ENCODE data around the gene AR.

- TF ChIP-seq POLR2A (IDR thresholded peaks at IDR 0.05; ENCODE audit: control extremely low read depth in 1 of 2, low read depth in 2 of 2, low read length in 2 of 2): no peak
- TF ChIP-seq, protein P1, sequence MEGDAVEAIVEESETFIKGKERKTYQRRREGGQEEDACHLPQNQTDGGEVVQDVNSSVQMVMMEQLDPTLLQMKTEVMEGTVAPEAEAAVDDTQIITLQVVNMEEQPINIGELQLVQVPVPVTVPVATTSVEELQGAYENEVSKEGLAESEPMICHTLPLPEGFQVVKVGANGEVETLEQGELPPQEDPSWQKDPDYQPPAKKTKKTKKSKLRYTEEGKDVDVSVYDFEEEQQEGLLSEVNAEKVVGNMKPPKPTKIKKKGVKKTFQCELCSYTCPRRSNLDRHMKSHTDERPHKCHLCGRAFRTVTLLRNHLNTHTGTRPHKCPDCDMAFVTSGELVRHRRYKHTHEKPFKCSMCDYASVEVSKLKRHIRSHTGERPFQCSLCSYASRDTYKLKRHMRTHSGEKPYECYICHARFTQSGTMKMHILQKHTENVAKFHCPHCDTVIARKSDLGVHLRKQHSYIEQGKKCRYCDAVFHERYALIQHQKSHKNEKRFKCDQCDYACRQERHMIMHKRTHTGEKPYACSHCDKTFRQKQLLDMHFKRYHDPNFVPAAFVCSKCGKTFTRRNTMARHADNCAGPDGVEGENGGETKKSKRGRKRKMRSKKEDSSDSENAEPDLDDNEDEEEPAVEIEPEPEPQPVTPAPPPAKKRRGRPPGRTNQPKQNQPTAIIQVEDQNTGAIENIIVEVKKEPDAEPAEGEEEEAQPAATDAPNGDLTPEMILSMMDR (IDR thresholded peaks at IDR 0.05; ENCODE audit: control extremely low read depth in 1 of 3, insufficient read depth in 1 of 3, low read depth in 1 of 3, low read length in 3 of 3): no peak
- TF ChIP-seq ZNF274 (IDR thresholded peaks at IDR 0.05; ENCODE audit: borderline replicate concordance, extremely low read depth, low read length): no peak
- no peak for TF ChIP-seq PHF8 (conservative IDR thresholded peaks at IDR 0.05; ENCODE audit: low read depth, low read length)
- TF ChIP-seq EZH2 (IDR thresholded peaks at IDR 0.05; ENCODE audit: low read depth, low read length, severe bottlenecking): no peak
- TF ChIP-seq JUN (IDR thresholded peaks at IDR 0.05; ENCODE audit: low read depth, low read length): no peak
- no peak for TF ChIP-seq CBX8 (IDR thresholded peaks at IDR 0.05; ENCODE audit: borderline replicate concordance, low read depth, low read length)
- TF ChIP-seq, protein P2, sequence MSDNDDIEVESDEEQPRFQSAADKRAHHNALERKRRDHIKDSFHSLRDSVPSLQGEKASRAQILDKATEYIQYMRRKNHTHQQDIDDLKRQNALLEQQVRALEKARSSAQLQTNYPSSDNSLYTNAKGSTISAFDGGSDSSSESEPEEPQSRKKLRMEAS (IDR thresholded peaks at IDR 0.05): no peak
- TF ChIP-seq, protein P3, sequence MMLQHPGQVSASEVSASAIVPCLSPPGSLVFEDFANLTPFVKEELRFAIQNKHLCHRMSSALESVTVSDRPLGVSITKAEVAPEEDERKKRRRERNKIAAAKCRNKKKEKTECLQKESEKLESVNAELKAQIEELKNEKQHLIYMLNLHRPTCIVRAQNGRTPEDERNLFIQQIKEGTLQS (IDR thresholded peaks at IDR 0.05; ENCODE audit: insufficient read depth, low read depth, low read length): no peak
- TF ChIP-seq SIX5 (IDR thresholded peaks at IDR 0.05; ENCODE audit: low read depth, low read length): no peak
- no peak for TF ChIP-seq RBBP5 (IDR thresholded peaks at IDR 0.05; ENCODE audit: borderline replicate concordance, low read depth, low read length)
These were observed 121.8 kb downstream of the AR start for GRCh38 chrX:67665583-67665982.

Data from H1 (cell line).